HG03342 (cell line): ENCODE results near the gene ACIN1.

Source experiments
- ATAC-seq: cut with Tn5 transposase; IDR thresholded peaks from one replicate; pipeline ENCODE4 v1.9.1; 2021; ENCODE audit warnings: mild to moderate bottlenecking, moderate library complexity; ENCODE audit not compliant: unreplicated experiment

ACIN1 gene

GRCh38 chr14:23125011-23125410, 30.1 kb upstream of the ACIN1 start:
- no peak for ATAC-seq

- ATAC-seq: no peak
Measured at GRCh38 chr14:23124337-23124954, 29.5 kb upstream of the ACIN1 start.

DNA sequence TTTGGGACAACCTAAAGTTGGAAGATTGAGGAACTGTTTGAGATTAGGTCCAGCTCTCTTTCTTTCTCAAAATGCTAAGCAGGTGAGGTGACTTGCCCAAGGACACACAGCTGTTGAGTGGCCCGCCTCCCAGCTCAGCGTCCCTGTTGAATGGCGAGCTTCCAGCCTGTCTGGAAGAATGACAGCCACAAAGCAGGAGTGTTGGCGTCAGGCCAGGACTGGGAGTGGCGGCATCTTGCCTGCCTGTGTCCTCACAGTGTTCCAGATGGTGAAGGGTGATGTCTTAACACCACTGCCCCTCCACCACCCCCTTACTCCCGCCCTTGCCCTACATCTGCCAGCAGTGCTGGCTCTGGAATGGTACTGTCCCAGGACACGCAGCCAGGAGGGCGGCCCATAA, 28.5 kb upstream of the ACIN1 start:
- ATAC-seq: no peak

GRCh38 chr14:23122086-23122485, 27.1 kb upstream of the ACIN1 start:
- ATAC-seq: no peak

- ATAC-seq: no peak
Measured at GRCh38 chr14:23121361-23121771, 26.4 kb upstream of the ACIN1 start.

DNA sequence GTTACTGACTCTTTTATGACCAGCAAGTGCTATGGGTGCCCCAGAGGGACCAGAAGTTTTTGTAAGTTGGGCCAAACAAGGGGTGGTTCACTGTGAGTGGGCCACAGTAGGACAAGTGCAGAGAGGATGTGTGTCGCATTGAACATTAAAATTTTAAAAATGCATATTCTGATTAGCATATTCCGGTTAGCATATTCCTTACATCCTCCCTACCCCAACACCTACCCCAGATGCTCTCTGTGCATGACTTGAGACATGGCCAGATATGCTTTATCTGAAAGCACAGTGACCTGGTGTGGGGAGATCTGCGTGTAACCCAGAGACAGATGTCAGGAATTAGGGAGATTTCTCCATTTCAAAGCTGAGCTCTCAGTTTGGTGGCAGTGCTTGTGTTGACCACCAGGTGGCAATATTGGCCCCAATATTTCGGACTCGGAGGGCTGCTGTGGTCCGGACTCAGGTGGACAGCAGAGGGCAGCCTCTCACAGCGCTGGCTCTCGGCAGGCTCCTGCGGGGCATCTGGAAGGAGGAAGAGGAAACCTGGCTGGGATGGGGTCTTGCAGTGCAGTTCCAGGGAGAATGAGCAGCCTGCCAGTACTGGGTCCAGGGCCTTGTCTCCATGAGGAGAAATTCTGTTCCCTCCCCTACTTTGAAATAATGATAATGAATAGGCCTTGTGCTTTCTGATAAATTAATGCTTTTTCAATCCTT, 25.8 kb upstream of the ACIN1 start:
- peak; percentile 78 for ATAC-seq

DNA sequence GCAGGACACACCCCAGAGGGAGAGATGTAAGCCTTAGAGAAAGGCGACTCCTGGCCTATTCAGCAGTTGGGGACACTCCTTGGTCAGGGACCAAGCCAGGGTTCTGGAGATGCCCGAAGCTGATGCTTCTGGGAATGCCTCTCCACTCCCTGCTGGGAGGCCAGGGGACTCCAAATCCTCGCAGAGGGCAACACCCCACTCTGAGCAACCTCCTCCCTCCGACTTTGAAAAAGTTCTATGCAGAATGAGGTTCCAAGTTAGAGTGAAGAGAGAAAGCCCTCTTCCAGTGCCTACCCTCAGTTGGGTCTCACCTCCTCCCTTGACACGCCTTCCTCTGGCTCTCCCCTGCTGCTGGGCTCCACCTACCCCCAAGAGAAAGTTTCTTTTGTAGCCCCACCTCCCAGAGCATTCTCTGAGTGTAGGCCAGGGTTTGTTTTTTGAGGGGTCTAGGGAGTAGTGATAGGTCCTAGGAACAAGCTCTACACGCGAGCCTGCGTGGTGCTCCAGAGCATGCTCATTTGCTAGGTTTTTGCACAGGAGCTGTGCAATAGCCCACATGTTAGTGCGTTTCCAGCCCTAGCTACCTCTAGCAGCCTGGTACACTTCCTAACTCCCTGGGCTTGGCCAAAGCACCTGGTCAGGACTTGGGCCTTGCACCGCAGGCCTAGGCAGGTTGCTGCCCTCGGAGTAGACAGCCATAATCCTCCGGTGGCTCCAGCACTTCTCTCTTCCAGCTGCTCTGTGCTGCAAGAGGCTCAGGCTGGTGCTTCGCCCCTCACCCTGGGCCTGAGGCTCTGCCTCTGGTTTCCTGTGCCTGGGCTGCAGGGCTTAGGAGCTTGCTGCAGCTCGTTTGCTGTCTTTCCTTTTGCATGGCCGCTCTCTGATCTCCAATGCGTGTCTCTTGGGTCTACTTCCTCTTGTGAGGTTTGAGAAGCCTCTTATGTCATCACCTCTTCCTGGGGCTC, 24.7 kb upstream of the ACIN1 start:
- ATAC-seq: no peak

- no peak for ATAC-seq
Measured at GRCh38 chr14:23118506-23119362, 23.8 kb upstream of the ACIN1 start, which contains the start of gene CEBPE. TSS of gene CEBPE (minus strand) at chr14:23119255. CDS start at chr14:23119091, 164 bp downstream.

DNA sequence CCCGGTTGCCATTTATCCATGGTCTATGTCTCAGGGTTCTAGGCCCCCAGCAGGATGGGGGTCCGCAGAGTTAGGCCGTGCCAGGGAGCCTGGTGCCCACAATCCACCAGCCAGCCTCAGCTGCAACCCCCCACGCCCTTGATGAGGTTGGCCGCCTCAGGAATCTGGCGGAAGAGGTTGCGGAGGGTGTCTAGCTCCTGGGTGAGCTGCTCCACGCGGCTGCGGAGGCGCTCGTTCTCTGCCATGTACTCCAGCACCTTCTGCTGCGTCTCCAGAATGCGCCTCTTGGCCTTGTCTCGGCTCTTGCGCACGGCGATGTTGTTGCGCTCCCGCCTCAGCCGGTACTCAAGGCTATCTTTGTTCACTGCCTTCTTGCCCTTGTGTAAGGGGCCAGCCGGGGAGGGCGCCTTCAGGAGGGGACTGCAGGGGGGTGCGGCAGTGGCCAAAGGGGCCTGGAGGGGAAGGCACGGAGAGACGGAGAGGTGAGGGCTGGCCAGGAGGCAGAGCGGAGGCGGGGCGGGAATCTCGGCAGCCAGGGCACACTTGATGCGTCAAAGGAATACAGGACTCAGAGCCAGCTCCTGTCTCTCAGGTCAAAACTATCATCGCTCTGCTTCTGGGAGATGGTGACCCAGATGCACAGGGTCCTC, 22.6 kb upstream of the ACIN1 start:
- ATAC-seq: no peak

- no peak for ATAC-seq
Measured at GRCh38 chr14:23115918-23116317, 21.0 kb upstream of the ACIN1 start.

- ATAC-seq: no peak
Measured at GRCh38 chr14:23115039-23115731, 20.2 kb upstream of the ACIN1 start.

GRCh38 chr14:23114669-23115038, 19.7 kb upstream of the ACIN1 start:
- no peak for ATAC-seq

DNA sequence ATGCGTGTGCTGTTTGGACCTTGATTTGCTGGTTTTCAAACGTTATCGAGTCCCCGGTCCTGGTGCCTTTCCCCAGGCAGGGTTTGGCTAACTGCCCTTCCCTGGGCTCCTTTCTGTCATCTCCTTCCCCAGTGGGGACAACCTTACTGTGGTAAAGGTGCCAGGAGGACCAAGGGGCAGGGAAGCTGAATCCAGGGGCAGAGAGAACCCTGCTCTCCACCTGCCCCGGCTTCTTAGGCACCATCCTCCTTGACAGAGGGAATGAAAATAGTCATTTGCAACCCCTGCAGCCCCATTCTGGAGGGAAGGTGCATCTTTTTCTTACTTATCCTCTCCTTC, 19.2 kb upstream of the ACIN1 start:
- ATAC-seq: no peak

DNA sequence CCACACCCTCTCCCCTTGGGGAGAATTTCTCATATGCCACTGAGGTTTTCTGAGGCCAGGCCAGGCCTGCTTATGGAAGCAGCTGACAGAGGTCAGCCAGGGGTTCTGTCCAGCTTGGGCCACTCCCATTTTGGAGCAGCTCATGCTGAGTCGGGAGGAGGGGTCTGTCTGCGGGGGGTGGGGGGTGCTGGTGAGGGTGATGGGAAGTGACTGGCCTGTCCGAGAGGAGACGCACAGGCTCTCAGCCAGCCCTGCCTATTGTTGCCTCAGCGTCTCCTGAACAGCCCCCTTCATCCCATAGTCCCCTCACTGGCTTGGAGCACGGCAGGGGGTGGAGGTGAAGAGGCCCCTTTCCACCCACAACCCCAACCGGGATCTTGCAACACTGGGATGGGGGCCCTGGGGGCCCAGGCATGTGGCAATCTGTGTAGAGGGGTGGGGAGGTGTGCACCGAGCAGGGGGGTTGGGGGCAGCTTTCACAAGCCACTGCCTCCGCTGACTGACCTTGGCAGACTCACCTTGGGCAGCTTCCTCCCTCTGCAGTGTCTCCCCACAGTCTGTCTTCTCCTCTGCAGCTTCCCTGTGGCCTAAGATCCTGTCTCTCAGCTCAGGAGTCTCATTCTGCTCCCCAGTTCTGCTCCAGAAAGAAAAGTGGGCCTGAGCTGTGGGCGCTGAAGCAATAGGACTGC, 18.6 kb upstream of the ACIN1 start:
- no peak for ATAC-seq

- no peak for ATAC-seq
Measured at GRCh38 chr14:23112359-23113178, 17.6 kb upstream of the ACIN1 start.

GRCh38 chr14:23110579-23111365, 15.8 kb upstream of the ACIN1 start:
- no peak for ATAC-seq

DNA sequence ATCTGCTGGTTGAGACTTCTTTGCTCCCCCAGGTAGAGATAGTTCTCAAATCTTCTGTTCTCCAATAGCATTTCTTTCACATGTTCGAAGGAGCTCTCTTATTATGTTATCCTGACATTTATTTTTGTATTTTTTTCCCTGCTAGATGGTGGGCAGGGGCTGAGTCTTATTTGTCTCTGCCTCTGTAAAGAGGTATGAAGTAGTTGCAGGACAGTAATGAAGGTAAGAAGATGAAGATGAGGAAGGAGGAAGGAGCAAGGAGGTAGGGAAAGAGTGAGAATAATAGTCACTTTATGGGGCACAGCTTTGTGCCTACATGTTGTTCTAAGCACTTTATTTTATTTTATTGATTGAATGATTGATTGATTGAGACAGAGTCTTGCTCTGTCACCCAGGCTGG, 14.8 kb upstream of the ACIN1 start:
- ATAC-seq: no peak
